Effector memory CD4-positive, alpha-beta T cell (primary cell): ENCODE measurements around the gene ARID1A.

ENCODE experiments used
- DNase-seq, 3 donors: peaks; one replicate each; pipeline ENCODE4 v3.0.0-alpha.2; 2020
- H3K27ac ChIP-seq: 2 replicates; pipeline ENCODE4 v1.7.0; 2013; ENCODE audit warnings: mild to moderate bottlenecking, low read length, moderate library complexity; ENCODE audit not compliant: insufficient read depth, poor library complexity, severe bottlenecking
- H3K27me3 ChIP-seq: replicated peaks from 2 replicates; pipeline ENCODE4 v1.7.0; 2013; ENCODE audit warnings: mild to moderate bottlenecking, low read length; ENCODE audit not compliant: insufficient read depth, control insufficient read depth, poor library complexity, severe bottlenecking
- H3K36me3 ChIP-seq: 2 replicates; pipeline ENCODE4 v1.7.0; 2013; ENCODE audit warnings: mild to moderate bottlenecking, low read length, moderate library complexity; ENCODE audit not compliant: control insufficient read depth, insufficient read depth
- H3K4me1 ChIP-seq: 2 replicates; pipeline ENCODE4 v1.7.0; 2013; ENCODE audit warnings: low read length, mild to moderate bottlenecking; ENCODE audit not compliant: control insufficient read depth, insufficient read depth, poor library complexity, severe bottlenecking
- H3K4me3 ChIP-seq: 2 replicates; pipeline ENCODE4 v1.7.0; 2013; ENCODE audit warnings: low read length, low read depth, mild to moderate bottlenecking; ENCODE audit not compliant: insufficient read depth, poor library complexity, severe bottlenecking
- H3K9me3 ChIP-seq: 2 replicates; pipeline ENCODE4 v1.7.0; 2013; ENCODE audit warnings: mild to moderate bottlenecking, low read length, moderate library complexity; ENCODE audit not compliant: control insufficient read depth

ARID1A gene

DNA sequence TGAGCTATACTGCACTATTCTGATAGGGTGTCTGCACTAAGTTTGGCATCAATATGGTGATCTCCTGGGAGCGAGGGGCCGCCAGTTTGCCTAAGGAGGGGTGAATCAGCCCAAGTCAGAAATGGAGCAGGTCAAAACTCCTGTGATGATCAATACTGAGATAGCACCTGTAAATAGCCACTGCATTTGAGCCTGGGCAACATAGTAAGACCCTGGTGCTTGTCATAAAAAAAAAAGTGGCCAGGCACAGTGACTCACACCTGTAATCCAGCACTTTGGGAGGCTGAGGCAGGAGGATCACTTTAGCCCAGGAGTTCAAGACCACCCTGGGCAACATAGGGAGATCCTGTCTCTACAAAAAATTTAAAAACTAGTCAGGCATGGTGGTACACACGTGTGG is 119.1 kb downstream of the ARID1A start:
- Histone ChIP-seq H3K4me1 (no peaks in the 10 kb centered on the region), H3K27me3 (no peaks in the 10 kb centered on the region), H3K9me3 (no peaks in the 10 kb centered on the region), H3K4me3 (no peak overlapping the region), H3K27ac (no peak overlapping the region), H3K36me3 (no peaks in the 10 kb centered on the region)
- no peak for DNase-seq

DNA sequence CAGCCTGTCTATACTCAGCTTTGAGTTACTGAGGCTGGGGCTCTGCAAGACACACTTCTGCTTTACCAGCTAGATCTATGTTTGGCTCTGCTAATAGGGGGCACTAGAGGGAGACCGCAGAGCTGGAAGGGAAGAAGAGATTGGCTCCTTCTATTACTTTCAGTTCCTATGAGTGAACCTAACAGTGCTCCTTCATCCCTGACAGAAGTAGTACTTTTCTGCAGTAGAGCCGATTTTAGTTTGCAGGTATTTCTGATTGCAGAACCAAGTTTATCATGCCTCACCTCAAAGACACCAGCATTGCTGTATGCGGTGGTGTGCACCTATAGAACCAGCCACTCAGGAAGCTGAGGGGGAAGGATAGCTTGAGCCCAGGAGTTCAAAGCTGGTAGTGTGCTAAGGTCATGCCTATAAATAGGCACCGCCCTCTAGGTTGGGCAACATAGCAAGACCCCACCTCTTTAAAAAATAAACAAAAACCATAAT is 125.0 kb downstream of the ARID1A start:
- peak overlapping the region; percentile 47 for H3K27ac ChIP-seq
- peaks cover 11% of the 10 kb centered on the region for H3K4me1 ChIP-seq
- no peaks in the 10 kb centered on the region for H3K27me3 ChIP-seq
- H3K9me3 ChIP-seq, result no peaks in the 10 kb centered on the region
- DNase-seq, result no peak
- H3K4me3 ChIP-seq, result no peak overlapping the region
- H3K36me3 ChIP-seq, result no peaks in the 10 kb centered on the region

DNA sequence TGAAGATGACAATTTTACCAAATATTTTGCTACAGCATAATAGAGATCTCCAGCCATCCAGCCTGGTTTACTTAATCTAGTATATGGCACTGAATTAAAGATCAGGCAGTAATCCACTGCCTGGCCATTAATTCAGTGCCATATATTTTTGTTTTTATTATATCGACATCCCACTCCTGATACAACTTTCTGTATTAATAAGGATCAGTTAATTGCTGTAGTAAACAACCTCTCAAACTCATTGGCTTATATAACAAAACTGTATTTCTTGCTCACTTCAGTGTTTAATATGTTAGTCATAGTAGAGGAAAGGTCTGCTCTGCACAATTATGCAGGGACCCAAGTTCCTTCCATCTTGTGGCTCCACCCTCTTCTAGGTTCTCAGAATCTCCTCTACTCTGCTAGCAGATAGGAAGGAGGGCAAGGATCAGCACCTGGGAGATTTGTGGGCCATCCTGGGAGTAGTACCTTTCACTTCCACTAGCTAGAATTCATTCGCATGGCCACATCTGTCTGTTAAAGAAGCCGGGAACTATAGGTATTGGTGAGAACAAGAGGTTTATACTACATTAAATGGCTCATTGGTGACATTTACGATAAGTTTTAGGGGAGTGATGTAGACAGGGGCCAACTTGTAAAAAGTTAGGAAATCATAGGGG is 127.1 kb downstream of the ARID1A start:
- H3K27ac ChIP-seq, result no peak overlapping the region
- no peak overlapping the region for H3K4me3 ChIP-seq
- H3K9me3 ChIP-seq, result no peaks in the 10 kb centered on the region
- no peaks in the 10 kb centered on the region for H3K36me3 ChIP-seq
- H3K4me1 ChIP-seq, result peaks cover 23% of the 10 kb centered on the region
- H3K27me3 ChIP-seq, result no peaks in the 10 kb centered on the region
- DNase-seq, result no peak

GRCh38 chr1:26824731-26825130 is 128.9 kb downstream of the ARID1A start:
- H3K36me3 ChIP-seq, result no peaks in the 10 kb centered on the region
- H3K27ac ChIP-seq, result peak overlapping the region; percentile 89
- DNase-seq, result no peak
- H3K4me3 ChIP-seq, result no peak overlapping the region
- H3K9me3 ChIP-seq, result no peaks in the 10 kb centered on the region
- H3K4me1 ChIP-seq, result peaks cover 42% of the 10 kb centered on the region
- no peaks in the 10 kb centered on the region for H3K27me3 ChIP-seq

DNA sequence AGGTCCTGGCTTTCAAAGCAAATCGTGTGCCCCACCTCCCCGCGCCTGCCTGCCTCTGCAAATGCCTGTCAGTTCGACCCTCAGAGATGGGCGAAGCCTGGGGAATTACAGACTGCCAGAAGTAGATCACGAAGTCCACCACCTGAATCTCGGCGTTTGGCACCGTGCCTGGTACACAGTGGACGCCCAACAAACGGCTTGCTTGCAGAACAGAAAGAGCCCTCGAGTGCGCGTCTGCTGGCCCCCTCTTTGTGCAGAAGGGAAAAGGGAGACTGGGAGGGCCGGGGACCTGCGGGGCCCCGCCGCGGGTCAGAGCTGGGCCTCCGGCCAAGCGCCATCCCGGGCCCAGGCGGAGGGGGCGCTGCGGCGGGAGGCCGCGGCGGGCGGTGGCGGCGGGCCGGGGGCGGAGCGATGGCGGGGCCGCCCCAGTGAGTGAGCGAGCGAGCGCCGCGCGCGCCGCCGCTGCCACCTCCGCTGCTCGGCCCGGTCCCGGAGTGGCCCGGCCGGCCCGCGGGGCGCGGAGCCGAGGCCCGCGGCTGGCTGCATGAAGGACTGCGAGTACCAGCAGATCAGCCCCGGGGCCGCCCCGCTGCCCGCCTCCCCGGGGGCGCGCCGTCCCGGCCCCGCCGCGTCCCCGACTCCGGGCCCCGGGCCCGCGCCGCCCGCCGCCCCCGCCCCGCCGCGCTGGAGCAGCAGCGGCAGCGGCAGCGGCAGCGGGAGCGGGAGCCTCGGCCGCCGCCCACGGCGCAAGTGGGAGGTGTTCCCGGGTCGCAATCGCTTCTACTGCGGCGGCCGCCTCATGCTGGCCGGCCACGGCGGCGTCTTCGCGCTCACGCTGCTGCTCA is 130.7 kb downstream of the ARID1A start, which contains the start of gene ZDHHC18:
Gene ZDHHC18 (plus strand): TSS at position 428 of the 845 bp plus-strand sequence. CDS start 117 bp downstream, at position 545.
- H3K27ac ChIP-seq, result peak within 1 kb of the TSS; percentile 89
- H3K4me1 ChIP-seq, result peaks cover 39% of the 10 kb centered on the region
- DNase-seq, result peak; percentile 45 to 57 (median 55)
- peak within 1 kb of the TSS; percentile 81 for H3K4me3 ChIP-seq
- H3K9me3 ChIP-seq, result no peaks in the 10 kb centered on the region
- no peaks in the 10 kb centered on the region for H3K36me3 ChIP-seq
- no peaks in the 10 kb centered on the region for H3K27me3 ChIP-seq

DNA sequence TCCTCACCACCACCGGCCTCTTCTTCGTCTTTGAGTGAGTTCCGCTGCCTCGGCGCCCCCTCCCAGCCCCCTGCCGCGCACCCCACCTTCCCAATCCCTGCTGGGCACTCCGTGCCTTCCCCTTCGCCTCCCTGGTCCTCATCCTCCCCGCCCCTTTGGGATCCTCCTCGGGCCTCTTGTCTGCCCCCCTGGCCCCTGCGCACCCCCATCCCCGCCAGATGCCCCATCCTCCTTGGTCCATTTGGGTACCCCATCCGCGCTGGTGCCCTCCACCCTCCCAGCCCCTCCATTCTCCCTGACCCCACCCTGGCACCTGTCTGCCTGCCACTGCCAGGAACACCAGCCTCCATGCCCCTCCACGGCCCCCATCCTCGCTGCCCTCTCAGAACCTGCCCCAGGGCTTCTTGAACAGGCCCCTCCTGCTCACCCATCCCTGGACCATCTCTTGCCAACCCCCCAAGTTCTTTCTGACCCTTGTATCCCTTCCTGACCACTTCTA is 131.3 kb downstream of the ARID1A start:
- Histone ChIP-seq H3K9me3 (no peaks in the 10 kb centered on the region), H3K4me1 (peaks cover 46% of the 10 kb centered on the region), H3K27ac (peak overlapping the region; percentile 79), H3K36me3 (no peaks in the 10 kb centered on the region), H3K4me3 (peak overlapping the region; percentile 77), H3K27me3 (no peaks in the 10 kb centered on the region)
- no peak for DNase-seq

GRCh38 chr1:26827663-26828062 is 131.8 kb downstream of the ARID1A start:
- Histone ChIP-seq H3K9me3 (no peaks in the 10 kb centered on the region), H3K27ac (peak overlapping the region; percentile 79), H3K4me1 (peaks cover 51% of the 10 kb centered on the region), H3K27me3 (no peaks in the 10 kb centered on the region), H3K36me3 (no peaks in the 10 kb centered on the region), H3K4me3 (peak overlapping the region; percentile 77)
- no peak for DNase-seq

DNA sequence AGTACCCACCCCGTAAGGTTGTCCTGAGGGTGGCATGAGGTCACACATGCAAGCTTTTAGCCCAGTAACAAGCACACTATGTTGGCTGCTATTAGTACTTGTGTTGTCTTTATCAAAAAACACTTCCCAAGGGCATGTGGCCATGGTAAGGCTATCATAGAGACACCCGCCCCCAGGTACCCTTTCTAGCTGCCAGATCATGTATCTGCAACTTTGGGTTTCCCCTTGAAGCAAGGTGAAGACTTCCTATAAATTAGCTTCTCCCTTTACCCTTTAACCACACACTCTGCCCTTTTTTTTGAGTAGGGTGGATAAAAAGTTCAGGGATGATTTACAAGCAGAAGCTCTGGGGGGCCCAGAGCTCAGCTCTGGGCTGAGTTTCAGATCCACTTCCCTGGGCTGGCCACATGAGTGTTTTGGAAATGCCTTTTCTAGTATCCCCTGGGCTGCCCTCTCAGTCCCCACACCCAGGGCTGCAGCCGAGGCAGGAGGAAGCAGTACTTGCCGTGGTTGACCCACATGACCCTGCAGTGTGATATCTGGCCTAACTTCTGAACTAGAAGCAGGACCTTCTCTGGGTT is 132.7 kb downstream of the ARID1A start:
- peak overlapping the region; percentile 79 for H3K27ac ChIP-seq
- peak overlapping the region; percentile 20 for H3K4me3 ChIP-seq

GRCh38 chr1:26829184-26829911 is 133.5 kb downstream of the ARID1A start:
- DNase-seq, result no peak
- H3K9me3 ChIP-seq, result no peaks in the 10 kb centered on the region
- no peak overlapping the region for H3K4me3 ChIP-seq
- peaks cover 68% of the 10 kb centered on the region for H3K4me1 ChIP-seq
- peak overlapping the region; percentile 79 for H3K27ac ChIP-seq
- no peaks in the 10 kb centered on the region for H3K27me3 ChIP-seq
- peaks cover 3% of the 10 kb centered on the region for H3K36me3 ChIP-seq

More for the DNA sequence above, 132.7 kb downstream of the ARID1A start:
- peak in 1 of 3 donors; percentile 19 for DNase-seq
- Histone ChIP-seq H3K9me3 (no peaks in the 10 kb centered on the region), H3K27me3 (no peaks in the 10 kb centered on the region), H3K36me3 (no peaks in the 10 kb centered on the region), H3K4me1 (peaks cover 59% of the 10 kb centered on the region)
